Stimulated activated CD8-positive, alpha-beta memory T cell treated with anti-CD3 and anti-CD28 coated beads, Interleukin-4, amount 100 ng/mL, for 48 hours (primary cell): ENCODE data around the gene HIVEP2.
A peak's percentile ranks its signal among the peaks of the same experiment; 100 is the strongest.

Experiments
- DNase-seq: peaks from one replicate; pipeline ENCODE4 v3.0.0-alpha.2; 2020

The HIVEP2 gene

DNA sequence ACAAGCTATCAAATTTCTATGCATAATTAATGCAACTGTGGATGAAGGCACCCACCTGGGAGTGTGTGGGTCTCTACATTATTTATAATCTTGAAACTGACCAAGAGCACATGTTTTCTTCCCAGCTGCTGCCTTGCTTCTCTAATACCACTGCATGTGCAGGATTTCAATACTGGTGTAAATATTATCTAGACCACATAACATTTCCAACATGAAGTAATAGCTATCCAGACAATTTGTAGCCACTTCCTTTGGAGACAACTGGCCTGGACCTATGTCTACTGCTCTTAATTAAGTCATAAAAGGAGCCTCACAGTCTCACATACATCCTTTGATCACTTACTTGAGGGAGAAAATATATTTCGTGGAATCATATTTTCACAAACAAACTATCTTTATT is 180.7 kb downstream of the HIVEP2 start:
- DNase-seq, result no peak

DNA sequence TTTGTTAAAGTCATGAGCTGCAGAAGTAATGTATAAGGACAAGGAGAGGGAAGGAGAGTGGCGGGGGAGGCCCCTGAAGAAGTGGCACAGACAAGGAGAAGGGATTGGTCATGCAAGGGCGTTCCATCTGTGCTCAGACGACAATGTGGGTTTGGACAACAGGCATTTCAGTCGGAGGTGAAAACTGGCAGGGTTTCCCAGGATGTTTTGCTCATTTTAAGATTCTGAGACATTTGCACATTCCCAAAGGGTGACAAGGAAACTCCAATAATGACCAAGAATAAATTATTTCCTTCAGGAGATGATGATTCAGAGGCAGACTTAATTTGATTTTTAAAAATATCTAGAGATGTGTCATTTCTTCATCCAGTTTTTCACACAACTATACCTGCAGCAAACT is 181.8 kb downstream of the HIVEP2 start:
- DNase-seq, result no peak

DNA sequence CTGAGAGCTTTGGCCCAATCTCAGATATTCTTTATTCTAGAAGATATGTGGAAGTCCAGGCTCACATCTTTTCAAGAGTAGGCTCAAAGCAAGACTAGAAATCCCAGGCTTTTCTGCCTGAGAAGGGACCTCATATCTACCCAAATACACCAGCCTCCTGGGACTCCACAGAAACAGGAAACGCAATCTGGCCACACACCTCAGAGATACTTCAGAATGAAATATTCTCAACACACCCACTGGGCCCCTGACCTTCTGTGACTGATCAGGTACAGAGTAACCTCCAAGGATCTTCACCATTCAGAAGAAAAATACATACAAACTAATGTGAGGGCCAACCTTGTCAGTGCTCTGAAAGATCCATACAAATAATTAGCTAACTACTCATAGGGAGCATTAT is 183.2 kb downstream of the HIVEP2 start:
- DNase-seq, result no peak

DNA sequence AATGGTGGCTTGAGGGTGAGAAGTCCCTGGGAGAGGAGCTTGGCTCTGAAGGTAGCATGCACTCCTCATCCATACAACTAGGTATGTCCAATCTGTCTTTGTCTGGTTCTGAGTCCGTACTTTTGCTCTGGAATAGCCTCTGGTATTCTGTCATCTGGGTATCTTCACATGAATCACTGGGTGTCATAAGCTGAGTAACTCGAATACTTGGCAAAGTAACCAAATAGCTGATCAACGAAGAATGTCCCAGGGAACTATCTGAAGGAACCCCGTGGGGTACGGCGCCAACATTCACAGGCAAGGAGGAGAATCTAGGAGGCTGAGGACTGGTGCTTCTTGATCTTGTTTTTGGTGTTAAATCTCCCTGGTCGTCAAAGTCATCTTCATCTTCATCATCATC is 184.8 kb downstream of the HIVEP2 start:
- DNase-seq, result no peak

DNA sequence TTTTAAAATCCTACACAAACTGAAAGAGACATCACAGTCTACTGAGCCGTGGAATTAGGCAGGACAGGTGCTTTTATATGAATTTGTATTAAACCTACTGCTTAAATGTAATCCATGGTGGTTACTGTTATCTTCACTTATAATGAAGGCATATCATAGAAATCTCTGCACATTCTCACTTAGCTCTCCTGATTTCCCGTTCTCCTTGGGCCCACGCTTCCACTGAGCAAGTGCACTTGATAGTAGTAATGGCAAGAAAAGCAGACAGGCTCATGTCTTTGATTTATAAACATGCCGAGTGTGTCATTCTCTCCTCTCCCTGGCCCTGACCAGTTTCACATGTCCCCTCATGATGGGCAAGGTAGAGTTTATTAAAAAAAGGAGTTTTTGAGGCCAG is 186.3 kb downstream of the HIVEP2 start:
- DNase-seq, result no peak

DNA sequence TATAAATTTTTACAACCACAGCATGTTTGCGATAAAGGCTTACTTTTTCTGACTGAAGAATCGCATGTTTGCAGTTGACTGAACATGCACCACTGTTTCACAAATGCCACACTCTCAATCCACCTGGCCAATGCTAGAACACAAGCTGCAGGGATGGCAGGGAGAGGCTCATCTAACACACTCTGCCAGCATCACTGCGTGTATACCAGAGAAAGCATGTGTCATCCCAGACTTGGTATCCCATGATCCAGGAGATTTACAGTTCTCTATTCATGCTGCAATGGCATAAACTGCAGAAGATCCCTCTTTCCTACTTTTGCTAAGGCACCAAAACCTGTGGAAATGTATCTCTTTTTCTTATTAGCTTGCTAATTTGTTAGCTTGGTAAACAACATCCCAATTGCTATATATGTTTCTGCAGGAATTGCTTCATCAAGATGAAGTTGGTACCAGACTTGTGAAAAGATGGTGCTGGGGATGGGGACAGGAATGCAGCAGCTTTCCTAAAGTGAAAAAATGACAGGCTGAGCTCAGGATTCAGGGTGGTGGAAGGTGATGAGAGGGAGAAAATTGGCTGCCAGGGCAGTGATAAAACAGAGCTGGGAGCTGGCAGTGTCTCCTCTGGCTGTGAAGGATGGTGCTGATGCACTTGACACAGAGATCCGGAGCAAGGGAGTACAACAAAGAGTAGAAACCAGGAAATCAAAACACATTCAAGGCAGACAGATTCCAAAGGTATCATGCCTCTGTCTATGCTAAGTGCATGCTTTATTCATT is 186.9 kb downstream of the HIVEP2 start:
- no peak for DNase-seq

DNA sequence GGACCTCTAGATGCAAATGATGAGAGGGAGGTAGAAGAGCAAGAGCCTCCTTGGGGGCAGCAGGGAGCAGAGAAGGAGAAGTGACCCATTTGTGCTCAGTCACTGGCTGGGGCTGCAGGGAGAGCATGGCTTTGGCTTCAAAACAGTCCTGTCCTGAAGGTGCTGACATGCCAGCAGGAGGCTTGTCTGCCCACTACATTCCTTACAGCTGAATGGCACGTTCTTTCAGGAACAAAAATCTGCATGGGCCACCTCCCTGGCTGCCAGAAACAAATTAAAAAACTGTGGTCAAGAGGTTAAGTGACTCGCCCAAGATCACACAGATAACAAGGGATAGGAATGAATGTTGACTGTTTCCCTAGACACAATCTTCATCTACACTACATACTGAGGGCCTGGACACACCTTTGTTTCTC is 188.8 kb downstream of the HIVEP2 start:
- no peak for DNase-seq

DNA sequence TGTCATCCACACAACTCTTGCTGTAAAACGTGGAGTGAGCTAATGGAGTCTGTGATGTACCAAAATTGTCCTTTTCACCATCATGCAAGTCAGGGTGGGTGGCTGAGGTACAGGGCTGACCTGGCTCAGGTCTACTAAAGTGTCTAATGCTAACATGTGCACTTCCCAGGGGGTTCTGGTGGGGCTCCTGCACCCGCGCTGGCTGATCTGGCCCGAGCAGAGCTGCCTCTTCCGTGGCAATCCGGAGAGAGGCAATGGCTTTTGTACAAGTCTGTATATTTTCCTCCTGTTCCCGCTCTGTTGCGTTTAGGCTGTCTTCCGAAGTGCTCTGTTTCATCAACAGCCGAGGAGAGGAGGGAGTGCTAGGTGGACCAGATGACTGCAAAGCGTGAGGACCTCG is 191.8 kb downstream of the HIVEP2 start:
- no peak for DNase-seq

DNA sequence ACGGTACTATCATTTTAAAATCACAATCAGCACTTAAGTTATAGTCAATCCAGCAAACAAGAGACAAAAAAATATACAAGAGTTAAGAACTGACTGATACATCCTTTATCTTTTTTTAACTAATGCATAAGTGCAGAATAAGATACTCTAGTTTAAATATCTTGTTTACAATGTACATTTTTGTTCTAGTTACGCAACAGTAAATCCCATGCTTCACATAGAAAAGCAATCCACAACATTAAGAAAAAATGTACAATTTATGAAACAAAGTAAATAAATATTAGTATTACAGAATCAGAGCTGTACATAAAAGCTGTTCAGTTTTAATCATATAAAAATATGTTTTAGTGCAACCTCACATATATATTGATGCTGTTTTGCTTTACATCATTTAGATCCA is 192.6 kb downstream of the HIVEP2 start:
- DNase-seq, result no peak

DNA sequence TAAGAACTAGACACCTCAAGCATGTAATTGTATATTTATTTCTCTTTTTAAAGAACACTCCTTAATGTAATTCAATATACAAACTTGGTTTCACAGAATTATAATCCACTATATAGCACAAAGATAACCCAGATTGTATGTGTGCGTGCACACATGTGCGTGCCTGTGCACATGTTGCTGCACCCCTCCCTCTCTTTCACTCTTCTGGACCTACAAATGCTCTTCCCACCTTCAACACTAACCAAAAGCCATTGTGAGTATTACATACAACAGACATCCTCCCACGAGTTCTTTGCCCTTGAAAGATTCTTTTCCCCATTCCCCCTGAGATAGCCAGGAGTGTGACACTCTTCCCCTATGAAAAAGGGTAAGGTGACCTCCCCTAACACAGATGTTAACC is 193.5 kb downstream of the HIVEP2 start:
- DNase-seq, result no peak

DNA sequence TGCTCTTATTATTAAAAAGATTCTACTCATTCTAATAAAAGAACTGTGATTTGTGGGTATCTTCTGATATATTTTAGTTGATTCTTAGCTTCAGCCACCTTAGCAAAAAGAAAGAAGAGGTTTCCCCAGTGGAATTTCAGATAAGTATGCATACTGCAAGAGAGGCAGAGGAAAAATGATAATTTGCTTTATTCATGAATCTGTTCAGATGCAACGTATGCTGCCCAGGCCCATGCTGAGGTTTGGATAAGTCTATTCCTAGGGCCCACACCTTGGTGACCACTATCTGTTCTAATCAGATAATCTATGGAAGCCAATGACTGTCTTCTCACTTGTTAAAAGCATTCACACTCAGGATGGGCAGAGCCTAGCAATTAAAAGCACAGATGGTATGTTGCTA is 194.0 kb downstream of the HIVEP2 start:
- no peak for DNase-seq

DNA sequence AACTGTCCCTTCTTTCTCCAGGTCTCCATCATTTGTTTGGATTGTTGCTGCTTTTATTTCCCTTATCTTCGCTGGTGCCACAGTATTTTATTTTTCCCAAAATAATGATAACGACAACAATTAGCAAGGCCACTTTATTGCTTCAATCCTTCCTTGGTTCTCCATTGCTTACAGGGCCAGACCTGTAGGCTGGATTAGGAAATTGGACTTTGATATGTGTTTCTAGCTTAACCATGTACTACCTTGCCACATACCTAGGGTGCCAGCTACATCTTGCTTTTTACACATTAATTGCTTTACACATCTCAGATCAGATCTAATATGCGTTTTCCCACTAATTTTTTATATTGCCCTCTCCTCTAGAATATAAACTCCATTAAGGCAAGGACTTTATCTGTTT is 195.4 kb downstream of the HIVEP2 start:
- no peak for DNase-seq

DNA sequence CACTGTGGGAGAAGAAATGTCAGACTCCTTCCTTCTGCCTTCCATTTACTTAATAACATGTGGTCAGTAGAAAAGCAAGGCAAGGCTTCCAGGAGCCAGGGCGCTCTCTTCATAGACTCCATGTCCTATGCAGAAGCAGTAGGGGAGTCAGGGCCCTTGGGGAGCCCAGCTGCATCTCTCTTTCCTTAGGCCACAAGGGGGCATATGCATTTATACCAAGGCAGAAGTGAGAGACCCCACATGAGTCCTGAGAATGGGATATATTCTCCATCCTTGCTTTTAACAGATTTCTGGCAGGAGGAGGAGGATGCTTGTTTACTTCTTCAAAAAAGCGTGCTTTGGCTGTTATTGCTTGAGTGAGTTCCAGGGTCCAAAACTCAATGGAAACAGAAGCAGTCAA is 198.5 kb downstream of the HIVEP2 start:
- peak; percentile 40 for DNase-seq

DNA sequence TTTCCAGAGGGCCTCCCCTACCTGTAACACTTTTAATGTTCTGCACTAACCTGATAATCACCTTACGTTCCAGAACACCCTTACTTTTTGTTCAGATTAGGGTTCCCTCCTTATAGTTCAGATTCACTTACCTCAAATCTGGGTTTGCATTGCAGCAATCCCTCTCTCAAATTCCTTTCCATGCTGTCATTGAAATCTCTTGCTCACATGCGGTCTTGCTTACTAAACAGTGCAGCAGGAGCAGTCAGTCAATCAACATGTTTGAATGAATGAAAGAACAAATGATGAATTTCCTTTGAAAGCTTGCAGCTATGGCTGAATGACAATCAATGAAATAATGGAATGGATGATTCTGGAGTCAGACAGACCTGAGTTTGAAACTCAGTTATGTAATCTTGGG is 200.1 kb downstream of the HIVEP2 start:
- DNase-seq, result no peak

DNA sequence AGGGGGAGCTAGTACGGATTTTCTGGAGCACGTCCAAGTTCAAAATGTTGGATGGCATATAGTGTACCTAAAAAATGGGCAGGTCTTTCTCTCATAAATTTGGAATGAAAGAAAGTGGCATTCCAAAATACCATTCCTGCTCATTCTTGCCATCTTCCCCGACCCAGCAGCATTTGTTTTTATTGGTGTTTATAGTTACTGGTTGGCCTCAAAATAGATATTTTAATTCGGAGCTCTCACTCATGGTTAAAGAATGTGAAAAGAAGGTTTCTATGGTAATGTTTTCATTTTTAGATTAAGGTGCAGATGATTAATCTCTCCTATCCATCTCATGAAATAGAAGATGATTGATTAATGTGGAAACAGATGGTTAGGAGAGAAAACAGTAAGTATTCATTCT is 204.5 kb downstream of the HIVEP2 start:
- DNase-seq, result no peak

DNA sequence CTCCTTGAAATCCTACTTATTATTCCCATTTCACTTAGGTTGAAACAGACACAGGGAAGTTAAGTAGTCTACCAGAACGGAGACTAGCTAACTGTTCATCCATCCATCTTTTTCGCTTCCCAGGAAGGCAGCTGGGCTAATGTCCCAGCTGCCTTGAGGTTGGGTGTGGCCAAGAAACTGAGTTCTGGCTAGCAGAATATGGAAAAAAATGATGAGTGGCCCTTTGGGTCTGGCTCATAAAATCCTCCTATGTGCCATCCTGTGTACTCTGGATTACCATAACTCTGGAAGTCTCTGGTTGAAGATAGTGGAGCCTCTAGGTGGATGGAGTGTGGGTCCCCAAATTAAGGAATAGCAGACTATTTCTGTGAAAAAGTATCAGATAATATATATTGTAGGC is 206.2 kb downstream of the HIVEP2 start:
- DNase-seq, result no peak

DNA sequence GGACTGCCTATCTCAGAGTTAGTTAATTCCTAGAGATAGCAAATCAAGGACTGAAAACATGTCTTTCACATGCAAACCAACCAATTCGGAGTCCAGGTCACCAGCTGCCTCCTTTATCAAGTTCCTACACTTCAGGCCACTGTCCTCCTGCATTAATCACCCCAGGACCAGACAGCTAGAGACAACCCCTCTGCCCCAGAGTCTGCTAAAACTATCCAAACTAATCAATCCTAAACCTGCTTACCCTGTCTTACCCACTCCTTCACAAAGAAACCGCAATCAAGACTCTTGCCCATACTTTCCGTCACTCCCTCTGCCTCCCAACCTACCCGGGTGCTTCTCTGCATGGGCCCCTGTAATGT is 207.0 kb downstream of the HIVEP2 start:
- no peak for DNase-seq

DNA sequence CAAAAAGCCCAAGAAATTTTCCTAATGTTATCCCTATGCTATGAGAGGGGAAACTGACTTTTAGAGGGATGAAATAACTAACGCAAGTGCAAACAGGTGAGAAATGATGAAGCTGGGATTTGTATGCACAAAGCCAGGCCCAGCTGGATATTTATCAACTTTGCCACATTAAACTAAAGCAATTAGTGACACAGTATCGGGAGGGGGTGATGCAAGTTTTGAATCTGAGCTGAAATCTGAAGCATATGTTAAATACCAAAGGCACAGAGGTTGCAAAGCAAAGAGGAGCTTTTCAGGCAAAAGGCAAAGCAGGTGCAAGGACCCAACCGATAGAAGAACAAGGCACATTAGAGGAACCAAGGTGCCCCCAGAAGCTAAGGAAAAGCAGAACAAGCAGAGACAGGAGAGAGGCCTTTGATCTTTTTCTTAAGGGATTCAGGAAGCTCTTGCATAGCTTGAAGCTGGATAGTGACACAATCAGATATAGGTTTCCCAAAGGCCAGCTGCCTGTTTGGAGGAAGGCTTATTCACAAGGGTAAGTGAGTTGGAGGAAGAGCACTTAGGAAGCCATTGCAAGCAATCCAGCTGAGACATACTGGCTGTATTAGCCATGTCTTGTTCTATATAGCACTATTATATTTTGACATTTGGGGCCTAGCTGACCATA is 207.5 kb downstream of the HIVEP2 start:
- DNase-seq, result no peak

DNA sequence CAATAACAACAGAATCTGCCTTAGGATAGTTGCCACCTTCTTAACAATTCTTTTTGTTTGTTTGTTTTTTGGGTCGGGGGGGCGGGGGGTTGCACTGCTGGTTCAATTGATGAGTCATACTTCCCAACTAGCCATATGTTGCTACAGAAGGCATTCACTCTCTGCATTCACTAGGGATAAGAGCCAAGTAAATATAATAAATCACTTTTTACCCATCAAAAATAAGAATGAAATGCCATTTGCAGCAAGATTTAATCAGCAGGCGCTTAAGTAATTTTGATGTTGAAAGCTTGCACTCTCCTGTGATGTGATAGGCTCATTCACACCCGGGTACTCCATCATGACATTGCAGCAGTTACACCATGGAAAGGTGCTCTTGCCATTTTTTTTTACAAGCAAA is 209.8 kb downstream of the HIVEP2 start:
- no peak for DNase-seq

DNA sequence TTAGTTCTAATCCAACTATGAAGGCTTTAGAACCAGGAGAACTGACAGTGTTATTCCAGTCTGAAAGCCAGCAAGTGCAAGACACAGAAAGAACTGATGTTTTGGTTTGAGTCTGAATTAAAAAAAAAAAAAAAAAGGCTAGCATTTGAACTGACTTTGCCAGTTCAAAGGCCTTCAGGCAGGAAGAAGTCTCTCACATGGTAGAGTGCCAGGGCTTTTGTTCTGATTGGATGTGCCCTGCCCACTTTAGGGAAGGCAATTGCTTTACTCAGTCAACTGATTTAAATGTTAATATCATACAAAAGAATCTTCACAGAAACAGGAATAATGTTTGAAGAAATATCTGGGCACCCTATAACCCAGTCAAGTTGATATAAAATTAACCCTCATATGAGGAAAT is 212.2 kb downstream of the HIVEP2 start:
- no peak for DNase-seq

DNA sequence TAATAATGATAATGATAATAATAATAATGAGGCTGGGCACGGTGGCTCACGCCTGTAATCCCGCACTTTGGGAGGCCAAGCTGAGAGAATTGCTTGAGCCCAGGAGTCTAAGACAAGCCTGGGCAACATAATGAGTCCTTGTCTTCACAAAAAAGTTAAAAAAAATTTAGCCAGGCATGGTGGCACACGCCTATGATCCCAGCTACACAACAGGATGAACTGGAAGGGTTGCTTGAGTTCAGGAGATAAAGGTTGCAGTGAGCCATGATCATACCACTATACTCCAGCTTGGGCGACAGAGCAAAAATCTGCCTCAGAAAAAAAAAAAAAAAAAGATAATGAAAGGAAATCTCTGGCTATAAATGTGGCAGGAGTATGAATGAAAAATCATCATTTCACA is 213.4 kb downstream of the HIVEP2 start:
- DNase-seq, result no peak

DNA sequence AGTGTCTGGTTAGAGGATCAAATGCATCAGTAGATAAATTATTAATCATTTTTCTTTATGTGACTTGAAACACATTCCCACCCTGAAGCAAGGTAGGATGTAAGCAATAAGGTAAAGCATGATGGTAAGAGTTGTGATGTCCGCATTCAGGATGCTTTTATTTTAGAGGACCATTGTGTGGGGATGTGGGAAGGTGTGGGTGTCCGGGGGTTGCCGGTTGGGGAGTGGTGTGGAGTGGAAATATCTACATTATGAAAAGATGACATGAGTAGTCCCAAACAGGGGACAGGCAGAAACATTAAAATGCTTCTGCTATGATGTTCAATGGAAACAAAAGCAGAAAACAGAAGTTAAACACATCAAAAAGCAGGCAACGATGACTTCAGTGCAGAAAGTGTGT is 215.4 kb downstream of the HIVEP2 start:
- DNase-seq, result no peak

DNA sequence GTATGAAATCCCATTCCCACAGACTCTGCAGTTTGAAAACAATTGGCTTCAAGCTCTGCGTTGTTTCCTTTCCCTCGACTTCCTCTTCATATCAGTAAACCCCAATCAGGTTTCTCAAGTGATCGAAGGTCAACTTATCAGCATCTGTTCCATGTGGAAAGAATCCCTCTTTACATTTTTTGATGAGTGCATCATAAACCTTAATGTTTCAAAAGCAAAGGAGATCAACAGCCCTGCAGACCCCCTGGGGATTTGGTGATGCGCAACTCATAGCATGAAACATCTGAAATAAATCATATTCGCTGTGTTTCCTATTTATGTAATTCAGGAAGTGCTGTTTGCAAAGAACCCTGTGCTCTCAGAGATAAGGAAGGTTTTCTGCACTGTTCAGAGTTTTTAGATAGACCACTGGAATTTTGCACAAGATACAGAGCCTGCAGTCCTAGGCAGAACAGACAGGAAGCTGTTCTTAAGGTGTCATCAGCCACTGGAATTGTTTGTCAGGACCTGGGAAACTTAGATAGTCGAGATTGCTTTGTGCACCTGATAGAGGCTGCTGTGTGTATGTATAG is 216.0 kb downstream of the HIVEP2 start:
- no peak for DNase-seq

DNA sequence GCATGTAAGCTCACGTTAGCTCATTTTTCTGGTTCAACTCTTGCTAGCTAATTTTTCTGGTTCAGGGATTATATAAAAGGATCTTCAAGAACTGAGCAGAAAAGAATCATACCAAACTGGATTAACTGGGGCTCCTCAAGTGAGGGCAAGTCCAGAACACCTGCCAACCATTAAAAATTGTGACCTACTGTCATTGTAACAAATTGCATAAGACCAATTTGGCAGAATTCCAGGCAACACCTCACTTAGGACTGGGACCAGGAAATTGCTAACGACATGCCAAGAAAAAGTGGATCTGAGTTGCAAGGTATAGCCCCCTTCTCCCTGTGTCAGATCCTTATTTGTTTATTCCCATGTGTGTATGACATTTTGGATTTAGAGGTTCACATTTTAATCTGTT is 216.6 kb downstream of the HIVEP2 start:
- no peak for DNase-seq

DNA sequence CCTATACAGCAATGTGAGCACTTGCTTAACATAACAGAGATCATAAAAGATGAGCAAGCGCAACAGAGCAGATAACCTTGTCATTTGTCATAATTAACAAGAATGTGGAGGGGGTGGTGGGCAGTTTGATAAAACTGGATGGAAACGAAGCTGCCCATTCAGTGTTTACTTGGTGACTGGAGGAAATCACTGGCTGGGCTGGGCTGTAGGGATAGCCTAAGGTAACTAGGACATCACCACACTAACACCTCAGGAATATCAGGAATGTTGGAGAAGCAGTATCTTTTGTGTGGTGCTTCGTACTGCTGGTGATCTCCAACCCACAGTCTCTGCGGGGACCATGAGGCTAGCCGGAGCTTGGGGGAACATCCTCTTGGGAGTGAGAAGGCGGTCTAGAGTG is 218.4 kb downstream of the HIVEP2 start:
- DNase-seq, result no peak
